GM21825 (cell line): ENCODE data around the gene COBL.

Source experiments
- ATAC-seq: cut with Tn5 transposase; IDR thresholded peaks from one replicate; pipeline ENCODE4 v1.9.1; 2021; ENCODE audit warnings: mild to moderate bottlenecking, moderate library complexity; ENCODE audit not compliant: unreplicated experiment

COBL gene

GRCh38 chr7:51235593-51236313, 80.9 kb downstream of the COBL start:
- no peak for ATAC-seq

- no peak for ATAC-seq
Measured at GRCh38 chr7:51234609-51235308, 81.8 kb downstream of the COBL start.

- ATAC-seq = no peak
Measured at GRCh38 chr7:51234139-51234538, 82.5 kb downstream of the COBL start.

- no peak for ATAC-seq
Measured at GRCh38 chr7:51233374-51233773, 83.2 kb downstream of the COBL start.

GRCh38 chr7:51230723-51231122, 85.9 kb downstream of the COBL start:
- no peak for ATAC-seq

GRCh38 chr7:51230324-51230625, 86.3 kb downstream of the COBL start:
- no peak for ATAC-seq

- no peak for ATAC-seq
Measured at GRCh38 chr7:51229620-51230323, 86.8 kb downstream of the COBL start.

- no peak for ATAC-seq
Measured at GRCh38 chr7:51229106-51229537, 87.5 kb downstream of the COBL start.

GRCh38 chr7:51228386-51228958, 88.1 kb downstream of the COBL start:
- no peak for ATAC-seq

GRCh38 chr7:51227861-51228260, 88.7 kb downstream of the COBL start:
- no peak for ATAC-seq

GRCh38 chr7:51226916-51227535, 89.6 kb downstream of the COBL start:
- ATAC-seq = no peak

GRCh38 chr7:51226063-51226755, 90.4 kb downstream of the COBL start:
- ATAC-seq = no peak

GRCh38 chr7:51224811-51225595, 91.6 kb downstream of the COBL start:
- ATAC-seq = no peak

GRCh38 chr7:51223505-51223904, 93.1 kb downstream of the COBL start:
- ATAC-seq = no peak

- ATAC-seq = no peak
Measured at GRCh38 chr7:51222916-51223315, 93.7 kb downstream of the COBL start.

GRCh38 chr7:51220226-51220625, 96.4 kb downstream of the COBL start:
- ATAC-seq = no peak

- no peak for ATAC-seq
Measured at GRCh38 chr7:51219261-51219988, 97.2 kb downstream of the COBL start.

- ATAC-seq = no peak
Measured at GRCh38 chr7:51217804-51218203, 98.8 kb downstream of the COBL start.

- no peak for ATAC-seq
Measured at GRCh38 chr7:51214098-51214497, 102.5 kb downstream of the COBL start.
